HG03175 (cell line): ENCODE measurements around the gene GYPA.
"Not testable (repeated sequence)": the region's sequence is repeated elsewhere in the genome, so short reads cannot be mapped to it uniquely, and the experiment has no call there.

Experiments
- ATAC-seq: cut with Tn5 transposase; IDR thresholded peaks from one replicate; pipeline ENCODE4 v1.9.1; 2021; ENCODE audit warnings: mild to moderate bottlenecking, moderate library complexity; ENCODE audit not compliant: unreplicated experiment

The GYPA gene

DNA sequence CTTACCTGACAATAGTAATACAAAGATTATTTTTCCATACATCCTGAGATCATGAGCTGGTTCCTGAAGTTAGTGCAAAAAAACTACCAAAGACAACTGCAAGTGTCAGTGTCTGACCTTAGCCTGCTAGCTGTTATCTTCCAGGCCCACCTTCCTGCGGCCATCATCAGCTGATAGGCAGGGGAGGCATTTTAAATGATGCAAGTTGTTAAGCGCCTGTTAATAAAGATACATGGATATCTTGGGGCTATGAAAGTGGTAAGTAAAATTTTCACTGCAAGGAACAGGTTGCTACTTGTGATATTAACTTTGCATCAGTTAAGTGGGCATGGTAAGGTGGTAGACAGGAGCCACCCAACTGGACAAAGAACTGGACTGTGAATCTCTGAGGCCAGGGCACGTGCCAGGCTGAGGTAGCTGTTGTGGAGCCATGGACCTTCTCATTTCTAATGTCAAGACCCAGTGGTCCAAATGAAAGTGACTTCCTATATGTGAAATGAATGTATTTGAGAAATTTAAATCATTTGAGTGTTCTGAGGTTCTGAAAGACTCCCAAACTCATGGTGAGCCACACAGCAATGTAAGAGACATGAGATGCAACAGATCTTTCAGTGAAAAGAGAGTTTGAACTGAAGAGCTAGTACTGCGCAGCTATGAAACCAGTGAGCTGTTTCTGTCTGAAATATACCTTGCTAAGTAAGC is at the start of gene GYPA:
Gene GYPA, minus strand, starts transcription at position 125 of the 702 bp plus-strand sequence. Its CDS starts 83 bp downstream, at position 42.
- not testable (repeated sequence) for ATAC-seq

DNA sequence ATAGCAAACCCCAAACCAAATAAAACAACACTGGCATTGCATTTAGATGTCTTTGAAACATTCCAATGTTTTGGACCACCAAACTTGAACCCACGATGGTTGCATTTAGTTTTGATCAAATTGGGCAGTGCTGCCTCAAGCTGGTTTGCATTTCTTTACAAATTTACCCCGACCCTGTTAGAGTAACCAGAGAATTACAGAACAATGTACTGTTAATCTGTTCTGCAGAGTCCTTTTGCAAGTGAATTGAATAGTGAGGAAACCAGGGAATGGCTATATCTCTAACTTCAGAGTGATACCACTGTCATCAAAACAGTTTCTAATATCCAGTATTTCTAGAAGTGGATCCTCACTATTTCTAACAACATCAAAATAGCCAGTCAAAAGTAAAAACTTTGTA is 49.5 kb upstream of the GYPA start:
- ATAC-seq, result no peak

GRCh38 chr4:144189121-144189520 is 48.6 kb upstream of the GYPA start:
- peak; percentile 84 for ATAC-seq

- peak; percentile 36 for ATAC-seq
Measured at GRCh38 chr4:144185086-144185485, 44.6 kb upstream of the GYPA start.

DNA sequence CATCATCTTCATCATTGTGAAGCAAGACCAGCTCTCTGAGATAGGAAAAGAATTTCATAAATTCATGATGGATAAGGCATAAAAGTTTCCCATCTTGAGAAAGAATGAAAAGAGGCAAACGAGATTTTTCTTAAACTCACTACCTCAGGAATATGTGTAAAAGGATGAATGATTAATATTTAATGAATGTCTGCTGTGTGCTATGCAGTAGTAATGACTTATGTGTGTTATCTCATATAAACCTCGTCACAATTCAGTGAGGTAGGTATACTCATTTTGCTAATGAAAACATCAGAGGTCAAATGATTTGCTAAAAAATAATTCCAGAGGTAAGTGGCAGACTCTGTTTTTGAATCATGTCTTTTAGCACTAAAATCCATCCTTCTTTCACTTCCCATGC is 42.6 kb upstream of the GYPA start:
- no peak for ATAC-seq

DNA sequence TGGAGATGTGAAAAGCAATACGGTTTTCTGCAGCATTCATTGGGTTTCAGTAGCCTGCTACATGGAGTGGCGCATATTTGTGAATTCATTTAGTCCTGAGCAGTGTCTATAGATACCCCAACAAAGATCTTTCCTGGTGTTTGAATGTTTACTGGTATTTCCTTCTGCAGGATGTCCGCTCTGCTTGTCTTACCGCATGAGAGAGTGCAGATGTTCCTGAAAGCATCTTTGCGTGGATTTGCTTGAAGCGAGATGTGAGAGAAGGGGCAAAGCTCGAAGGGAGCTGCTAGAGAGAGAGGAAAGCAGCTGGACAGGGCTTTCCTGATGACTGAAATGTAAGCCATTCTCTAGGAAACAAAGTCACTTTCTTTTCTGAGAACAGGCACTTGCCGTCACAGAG is 40.9 kb upstream of the GYPA start:
- ATAC-seq, result no peak

GRCh38 chr4:144179152-144179739 is 38.7 kb upstream of the GYPA start:
- no peak for ATAC-seq

DNA sequence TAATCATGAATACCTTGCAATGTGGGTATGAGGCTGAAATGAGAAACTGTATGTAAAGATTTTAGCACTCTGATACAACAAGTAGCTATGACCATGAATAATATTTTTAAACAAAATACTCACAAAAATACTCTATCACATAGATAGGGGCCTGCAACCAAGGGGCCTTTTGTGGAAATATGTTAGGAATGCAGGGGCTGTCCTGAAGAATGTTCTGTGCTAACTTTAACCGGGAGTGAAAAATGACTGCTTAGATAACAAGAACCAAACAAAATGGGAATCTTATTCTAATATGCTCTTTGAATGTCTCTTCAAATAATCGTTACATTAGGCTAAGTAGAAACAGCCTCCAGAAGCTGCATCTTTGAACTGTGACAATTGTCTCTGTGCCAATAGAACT is 37.9 kb upstream of the GYPA start:
- ATAC-seq, result no peak

DNA sequence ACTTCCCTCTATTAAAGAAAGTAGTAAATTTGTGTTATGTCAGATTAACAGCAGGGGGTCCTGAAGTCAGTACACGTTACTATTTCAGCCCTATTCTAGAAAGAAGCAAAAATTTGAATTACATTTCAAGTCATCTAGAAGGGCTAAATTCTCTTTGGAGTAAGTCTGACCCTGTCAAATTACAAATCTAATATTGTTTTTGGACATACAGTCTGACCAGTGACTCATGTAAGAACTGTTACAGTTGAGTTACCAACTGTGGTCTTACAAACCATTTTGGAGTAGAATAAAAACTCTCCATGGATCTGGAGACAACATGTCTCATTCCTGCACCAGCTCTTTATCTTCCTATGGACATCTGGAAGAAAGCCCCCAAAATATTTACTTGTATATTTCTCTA is 36.0 kb upstream of the GYPA start:
- no peak for ATAC-seq

- ATAC-seq, result peak; percentile 77
Measured at GRCh38 chr4:144174401-144175067, 34.0 kb upstream of the GYPA start.

DNA sequence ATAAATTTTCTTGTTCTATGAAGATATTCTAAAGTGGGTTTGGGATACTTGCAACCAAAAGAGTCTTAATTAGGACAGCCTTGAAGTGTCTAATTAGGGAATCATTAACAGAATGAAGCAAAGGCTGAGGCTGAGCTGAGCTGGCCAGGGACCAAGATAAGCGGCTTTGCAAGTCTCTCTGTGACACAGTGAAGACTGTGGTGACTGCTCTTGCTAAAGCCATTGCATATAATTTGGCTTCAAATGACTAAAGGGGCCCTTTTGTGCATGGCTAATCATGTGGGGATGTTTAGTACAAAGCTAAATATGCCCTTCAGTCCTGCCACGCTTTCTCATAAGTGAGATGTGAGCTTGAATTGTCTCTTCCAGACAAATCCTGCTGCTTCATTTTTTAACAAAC is 31.2 kb upstream of the GYPA start:
- ATAC-seq, result no peak

DNA sequence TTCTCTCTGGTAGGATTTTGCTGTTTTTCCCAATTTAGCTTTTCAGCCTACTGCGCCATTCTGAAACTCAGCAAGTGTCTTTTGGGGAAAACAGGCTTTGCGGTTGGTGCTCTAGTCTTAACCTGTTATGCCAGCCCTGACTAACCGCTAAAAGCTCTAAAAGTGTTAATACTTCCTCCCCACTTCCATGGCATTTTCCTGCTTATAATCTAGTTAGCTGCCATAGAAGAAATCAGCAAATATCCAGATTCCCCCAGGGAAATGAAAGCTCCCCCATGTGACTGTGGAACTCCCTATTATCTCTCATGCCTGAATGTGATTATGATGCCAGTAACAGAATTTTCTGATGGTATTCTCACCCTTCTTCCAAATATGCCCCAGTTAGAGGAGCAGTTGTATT is 28.7 kb upstream of the GYPA start:
- no peak for ATAC-seq

GRCh38 chr4:144154044-144154443 is 13.5 kb upstream of the GYPA start:
- no peak for ATAC-seq

DNA sequence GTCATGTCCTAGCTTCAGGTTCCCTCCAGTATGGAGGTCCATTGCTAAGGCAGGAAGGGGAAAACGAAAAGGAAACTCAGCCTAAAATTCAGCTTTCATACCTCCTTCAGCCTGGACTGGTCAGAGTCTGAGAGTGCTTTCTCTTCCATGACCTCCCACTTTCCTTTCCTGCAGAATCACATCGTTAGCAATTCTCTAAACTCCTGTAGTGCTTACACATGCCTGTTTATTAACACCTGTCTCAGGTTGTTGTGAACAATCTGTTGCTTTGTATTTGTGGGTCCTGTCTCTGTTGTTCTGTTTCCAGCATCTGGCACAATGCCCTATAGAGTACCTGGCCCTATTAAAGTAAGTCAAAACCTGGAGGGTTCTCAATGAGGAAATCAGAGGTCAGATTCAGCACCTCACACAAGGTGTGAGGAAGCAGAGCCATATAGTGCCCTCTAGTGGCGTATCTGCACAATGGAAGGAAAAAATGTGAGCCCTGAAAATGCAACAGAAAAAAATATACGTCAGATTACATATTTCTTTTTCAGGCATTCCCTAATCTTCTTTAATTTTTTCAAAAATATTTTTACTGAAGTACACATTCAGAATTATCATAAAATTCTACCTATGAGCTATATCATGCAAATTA is 2.3 kb upstream of the GYPA start:
- ATAC-seq, result peak; percentile 79

DNA sequence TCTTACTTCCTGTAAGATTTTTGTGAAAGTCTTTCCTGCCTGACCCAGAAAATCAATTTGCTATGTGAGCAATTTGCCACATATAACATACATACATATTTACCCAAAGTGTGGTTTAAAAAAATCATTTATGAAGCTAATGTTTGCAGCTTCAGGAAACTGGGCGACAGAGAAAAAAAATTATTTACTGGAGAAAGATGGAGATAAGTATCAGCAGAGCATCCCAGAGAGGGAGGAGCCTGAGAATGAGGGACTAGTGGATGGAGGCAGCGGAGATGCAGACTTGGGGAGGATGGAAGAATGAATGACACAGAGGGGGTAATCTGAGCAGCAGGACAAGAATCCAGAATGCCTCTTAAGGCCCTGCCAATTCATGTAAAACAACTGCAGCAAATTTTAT is 975 bp upstream of the GYPA start:
- no peak for ATAC-seq

DNA sequence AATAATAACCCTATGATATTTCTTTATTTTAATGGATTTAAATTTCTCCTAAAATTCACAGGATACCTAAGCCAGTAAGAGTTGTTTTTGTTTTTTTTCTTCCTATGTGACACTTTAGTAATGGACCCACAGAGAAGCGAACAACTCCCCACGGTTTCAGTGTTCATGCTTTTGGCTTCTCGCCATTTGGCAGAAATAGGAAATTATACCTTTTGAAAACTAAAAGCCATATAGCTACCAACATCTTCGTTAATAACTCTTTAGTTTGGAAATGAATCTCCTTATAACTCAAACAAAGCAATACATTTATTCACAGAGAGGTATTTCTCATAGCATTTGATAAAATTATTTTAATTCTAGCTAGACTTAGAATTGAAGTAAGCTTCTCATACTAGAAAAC is 527 bp downstream of the GYPA start:
- ATAC-seq, result not testable (repeated sequence)

DNA sequence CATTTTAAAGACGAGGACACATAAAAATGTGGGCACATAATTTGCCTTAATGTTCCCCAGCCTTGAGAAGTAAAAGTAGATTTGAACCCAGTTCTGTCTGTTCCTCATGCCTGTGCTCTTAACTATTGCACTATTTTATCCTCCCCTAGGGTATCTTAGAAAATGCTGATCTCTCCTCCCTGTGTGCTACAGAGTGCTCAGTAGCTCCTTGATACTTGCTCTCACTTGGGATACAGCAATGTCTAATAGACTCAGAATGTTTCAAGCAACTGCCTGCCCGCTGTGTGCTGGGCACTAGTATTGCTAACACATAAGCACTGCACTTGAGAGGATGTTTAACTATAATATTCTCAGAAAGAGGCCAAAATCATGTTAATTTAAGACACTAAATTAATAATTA is 971 bp downstream of the GYPA start:
- ATAC-seq, result not testable (repeated sequence)

GRCh38 chr4:144138239-144138638 is 2.3 kb downstream of the GYPA start:
- not testable (repeated sequence) for ATAC-seq

GRCh38 chr4:144137137-144137931 is 3.2 kb downstream of the GYPA start:
- ATAC-seq, result not testable (repeated sequence)

GRCh38 chr4:144136189-144136588 is 4.3 kb downstream of the GYPA start:
- not testable (repeated sequence) for ATAC-seq

- ATAC-seq, result not testable (repeated sequence)
Measured at GRCh38 chr4:144130167-144130566, 10.4 kb downstream of the GYPA start.
